HG02973 (cell line): ENCODE results near the gene NOTCH2.

Experiments
- ATAC-seq: cut with Tn5 transposase; IDR thresholded peaks from one replicate; pipeline ENCODE4 v1.9.1; 2021; ENCODE audit warnings: moderate library complexity; ENCODE audit not compliant: unreplicated experiment

NOTCH2 gene

GRCh38 chr1:119911775-119912174, 157.7 kb downstream of the NOTCH2 start:
- no peak for ATAC-seq

DNA sequence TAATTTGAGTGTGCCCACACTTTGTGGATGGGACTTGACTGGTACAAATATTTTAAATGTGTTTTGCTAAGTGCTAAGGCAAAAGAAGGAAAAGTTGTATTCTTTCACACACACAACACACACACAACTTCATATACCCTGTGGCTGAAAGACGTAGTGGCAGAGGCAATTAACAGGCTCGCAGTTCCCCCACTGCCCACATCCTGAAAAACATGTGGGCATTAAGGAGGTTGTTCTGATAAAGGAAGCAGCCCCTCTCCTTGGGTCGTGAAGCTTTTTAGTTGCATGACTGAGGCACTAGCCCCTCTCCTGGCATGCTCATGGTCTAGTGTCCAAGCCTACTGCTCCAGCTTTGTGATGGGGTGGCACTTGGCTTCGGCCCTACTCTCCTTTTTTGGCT, 158.8 kb downstream of the NOTCH2 start:
- no peak for ATAC-seq

DNA sequence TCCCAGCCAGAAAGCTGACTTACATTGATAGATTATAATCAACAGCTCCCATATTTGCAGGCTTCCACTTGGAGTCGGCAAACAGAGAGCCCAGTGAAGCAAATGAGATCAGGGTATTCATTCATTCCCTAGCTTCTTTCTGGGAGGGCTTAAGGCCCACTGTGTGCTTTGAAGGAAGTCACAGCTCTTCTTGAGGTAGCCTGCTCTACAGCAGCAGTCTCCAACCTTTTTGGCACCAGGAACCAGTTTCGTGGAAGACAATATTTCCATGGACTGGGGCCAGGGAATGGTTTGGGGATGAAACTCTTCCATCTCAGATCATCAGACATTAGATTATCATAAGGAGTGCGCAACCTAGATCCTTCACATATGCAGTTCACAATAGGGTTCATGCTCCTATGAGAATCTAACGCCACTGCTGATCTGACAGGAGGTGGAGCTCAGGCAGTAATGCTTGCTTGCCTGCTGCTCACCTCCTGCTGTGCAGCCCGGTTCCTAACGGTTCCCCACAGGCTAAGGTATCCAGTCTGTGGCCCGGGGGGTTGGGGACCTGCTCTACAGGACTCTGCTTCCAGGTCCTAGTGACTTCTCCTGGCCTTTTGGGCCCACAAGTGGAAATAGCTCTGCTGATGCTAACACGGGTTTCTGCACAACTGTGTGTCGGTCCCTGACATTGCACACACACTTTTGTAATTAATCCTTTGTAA, 159.4 kb downstream of the NOTCH2 start:
- no peak for ATAC-seq

- no peak for ATAC-seq
Observed at GRCh38 chr1:119908661-119909060, 160.8 kb downstream of the NOTCH2 start.

DNA sequence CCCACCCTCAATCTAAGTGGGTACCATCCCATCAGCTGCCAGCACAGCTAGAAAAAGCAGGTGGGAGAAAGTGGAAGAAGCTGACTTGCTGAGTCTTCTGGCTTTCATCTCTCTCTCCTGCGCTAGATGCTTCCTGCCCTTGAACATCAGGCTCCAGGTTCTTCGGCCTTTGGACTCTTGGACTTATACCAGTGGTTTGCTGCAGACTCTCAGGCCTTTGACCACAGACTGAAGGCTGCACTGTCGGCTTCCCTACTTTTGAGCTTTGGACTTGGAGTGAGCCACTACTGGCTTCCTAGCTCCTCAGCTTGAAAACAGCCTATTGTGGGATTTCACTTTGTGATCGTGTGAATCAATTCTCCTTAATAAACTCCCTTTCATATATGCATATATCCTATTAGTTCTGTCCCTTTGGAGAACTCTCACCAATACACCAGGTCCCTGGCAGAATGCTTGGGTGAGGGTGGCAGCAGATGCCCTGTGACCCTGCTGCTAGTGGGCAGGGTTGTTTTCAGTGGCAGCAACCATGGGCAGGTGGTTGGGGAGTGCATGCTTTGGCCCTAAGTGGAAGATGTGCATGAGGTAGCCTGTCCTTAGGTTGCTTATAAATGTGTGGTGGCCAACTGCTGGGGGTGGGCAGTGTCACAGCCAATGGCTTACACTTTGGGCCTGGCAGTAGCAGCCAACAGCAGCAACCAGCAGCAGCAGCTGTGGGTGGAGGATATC, 162.4 kb downstream of the NOTCH2 start:
- no peak for ATAC-seq

- ATAC-seq: no peak
Observed at GRCh38 chr1:119903443-119903835, 166.0 kb downstream of the NOTCH2 start.

DNA sequence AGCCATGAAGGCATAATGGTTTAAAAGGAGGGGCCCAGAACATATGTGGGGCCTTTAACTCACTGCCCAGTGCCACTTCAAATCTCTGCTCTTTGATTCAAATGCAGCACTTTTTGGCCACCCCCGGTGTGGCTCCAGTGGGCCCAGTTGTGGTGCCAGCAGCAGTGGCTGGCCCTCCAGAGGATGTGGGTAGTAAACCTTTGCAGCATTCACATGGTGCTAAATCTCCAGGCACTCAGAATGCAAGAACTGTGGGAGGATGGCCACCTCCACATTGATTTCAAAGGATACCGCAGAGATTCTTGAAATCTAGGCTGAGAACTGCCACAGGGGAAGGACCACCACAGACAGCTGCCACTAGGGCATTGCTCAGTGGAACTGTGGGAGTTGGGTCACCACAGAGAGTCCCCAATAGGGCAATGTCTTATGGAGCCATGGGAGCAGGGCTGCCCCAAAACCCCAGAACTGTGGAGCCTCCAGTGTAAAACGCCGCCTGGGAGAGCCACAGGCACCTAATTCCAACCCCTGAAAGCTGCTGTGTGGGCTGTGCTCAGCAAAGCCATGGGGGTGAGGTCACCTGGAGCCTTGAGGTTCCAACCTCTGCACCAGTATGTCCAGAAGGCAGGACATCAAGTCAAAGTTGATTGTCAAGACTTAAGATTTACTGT, 166.6 kb downstream of the NOTCH2 start:
- ATAC-seq: no peak

GRCh38 chr1:119898981-119899720, 170.3 kb downstream of the NOTCH2 start:
- no peak for ATAC-seq

- ATAC-seq: no peak
Observed at GRCh38 chr1:119898530-119898929, 170.9 kb downstream of the NOTCH2 start.

DNA sequence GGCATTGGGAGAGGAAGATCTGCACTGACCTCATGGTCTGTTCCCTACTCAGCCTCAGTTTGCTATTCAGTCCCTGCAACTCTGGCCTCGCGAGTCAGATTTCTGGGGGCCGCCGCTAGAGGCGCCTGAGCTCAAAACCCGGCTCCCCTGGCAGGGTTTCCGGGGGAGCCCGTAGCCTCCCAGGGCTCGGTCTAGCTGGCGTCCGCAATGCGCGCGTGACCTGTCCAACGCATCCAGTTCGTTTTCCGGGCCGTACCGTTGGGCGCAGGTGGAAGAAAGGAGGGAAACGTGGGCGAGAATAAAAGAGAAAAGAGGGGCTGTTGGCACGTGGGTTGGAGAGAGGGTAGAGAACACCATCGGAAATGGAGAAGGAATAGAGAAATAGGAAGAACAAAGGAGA, 173.2 kb downstream of the NOTCH2 start, which contains the start of gene ADAM30:
Gene ADAM30, minus strand, starts transcription at position 213 of the 400 bp plus-strand sequence. Its CDS starts 179 bp downstream, at position 34.
- ATAC-seq: no peak

- no peak for ATAC-seq
Observed at GRCh38 chr1:119895102-119895501, 174.4 kb downstream of the NOTCH2 start.

DNA sequence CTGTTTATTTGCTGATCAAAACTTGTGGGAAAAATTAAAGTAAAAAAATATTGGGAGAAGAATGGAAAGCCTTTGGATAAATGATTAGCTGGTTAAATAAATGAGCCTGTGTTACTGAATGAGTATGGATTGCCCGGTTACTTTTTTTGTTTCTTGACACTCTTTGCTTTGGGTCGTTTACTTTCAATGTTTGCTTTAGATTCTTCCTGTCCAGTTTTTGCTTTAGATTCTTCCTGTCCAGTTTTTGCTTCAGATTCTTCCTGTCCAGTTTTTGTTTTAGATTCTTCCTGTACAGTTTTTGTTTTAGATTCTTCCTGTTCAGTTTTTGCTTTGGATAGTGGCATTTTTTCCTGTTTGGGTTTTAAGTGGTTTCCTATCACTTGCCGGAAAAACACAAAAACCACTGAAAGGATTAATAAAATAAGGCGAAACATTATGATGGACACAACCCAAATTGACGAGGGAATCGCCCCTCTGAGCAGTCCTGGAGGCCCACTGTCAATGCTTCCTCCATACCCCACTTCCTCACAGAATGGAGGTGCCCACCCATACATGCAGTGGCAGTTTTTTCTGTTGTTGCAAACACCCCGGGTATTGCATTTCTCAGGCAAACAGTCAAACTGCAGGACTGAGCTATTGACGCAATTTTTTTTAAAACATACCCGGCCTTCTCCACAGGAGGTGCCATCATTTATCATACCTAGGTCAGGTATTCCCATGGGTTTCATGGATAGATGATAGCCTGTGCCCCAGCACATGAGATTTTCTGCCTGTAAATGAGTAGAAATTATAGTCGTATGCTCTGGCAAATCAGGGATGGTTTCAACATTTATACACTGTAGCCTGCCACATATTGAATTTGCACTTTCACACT, 175.4 kb downstream of the NOTCH2 start:
- ATAC-seq: no peak

DNA sequence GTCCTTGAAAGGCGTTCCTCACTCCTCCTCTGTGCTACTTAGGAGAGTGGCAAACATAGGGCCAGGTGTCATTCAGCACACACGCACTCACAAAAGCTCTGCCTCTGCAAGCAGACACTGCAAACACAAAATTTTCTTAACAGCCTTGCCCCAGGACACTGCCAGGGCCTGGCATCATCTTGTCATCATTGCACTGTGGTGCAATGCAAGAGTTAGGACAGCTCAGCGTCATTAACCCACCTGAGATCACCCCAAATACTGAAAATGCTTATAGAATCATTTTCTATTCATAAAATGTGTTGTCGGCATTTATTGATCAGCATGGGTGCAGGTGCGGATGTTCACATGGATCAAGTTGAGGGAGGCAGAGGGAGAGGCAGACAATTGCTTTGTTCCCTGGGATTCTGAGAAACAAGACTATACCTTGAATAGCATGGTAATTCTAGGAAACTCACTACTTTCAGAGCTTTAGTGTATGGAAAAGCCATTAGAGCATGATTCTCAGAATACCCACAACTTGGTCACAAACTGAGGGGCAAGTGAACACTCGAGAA, 176.1 kb downstream of the NOTCH2 start:
- no peak for ATAC-seq

- no peak for ATAC-seq
Observed at GRCh38 chr1:119891386-119891785, 178.1 kb downstream of the NOTCH2 start.

DNA sequence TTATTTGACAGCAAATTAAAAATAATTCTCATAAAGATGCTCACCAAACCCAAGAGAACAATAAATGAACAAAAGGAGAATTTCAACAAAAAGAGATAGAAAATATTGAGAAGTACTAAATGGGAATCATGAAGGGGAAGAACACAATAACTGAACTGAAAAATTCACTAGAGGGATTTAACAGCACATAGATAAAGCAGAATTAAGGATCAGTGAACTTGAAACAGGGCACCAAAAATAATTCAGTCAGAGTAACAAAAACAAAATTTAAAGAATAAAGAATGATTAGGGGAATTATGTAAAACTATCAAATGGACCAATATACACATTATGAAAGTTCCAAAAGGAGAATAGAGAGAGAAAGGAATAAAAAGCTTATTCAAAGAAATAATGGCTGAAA, 181.0 kb downstream of the NOTCH2 start:
- no peak for ATAC-seq

- ATAC-seq: no peak
Observed at GRCh38 chr1:119887427-119887826, 182.0 kb downstream of the NOTCH2 start.

GRCh38 chr1:119885903-119886783, 183.3 kb downstream of the NOTCH2 start:
- ATAC-seq: no peak

DNA sequence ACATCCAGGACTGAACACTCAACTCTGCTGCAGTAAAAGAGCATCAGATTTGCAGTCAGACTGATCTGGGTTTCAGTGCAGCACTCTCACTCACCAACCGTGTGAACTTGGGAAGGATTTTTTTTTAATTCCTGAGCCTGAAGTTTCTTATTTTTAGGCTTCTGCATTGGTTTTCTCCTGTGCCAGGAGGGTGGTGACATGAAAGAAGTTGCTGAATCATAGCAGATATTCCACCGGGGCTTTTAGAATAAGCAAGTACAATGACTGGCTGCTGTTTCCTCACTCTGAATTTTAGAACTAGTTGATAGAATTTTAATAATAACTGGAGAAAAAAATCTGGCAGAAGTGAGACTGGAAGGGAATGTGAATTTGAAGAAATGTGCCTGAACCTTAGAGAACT, 184.8 kb downstream of the NOTCH2 start:
- no peak for ATAC-seq

DNA sequence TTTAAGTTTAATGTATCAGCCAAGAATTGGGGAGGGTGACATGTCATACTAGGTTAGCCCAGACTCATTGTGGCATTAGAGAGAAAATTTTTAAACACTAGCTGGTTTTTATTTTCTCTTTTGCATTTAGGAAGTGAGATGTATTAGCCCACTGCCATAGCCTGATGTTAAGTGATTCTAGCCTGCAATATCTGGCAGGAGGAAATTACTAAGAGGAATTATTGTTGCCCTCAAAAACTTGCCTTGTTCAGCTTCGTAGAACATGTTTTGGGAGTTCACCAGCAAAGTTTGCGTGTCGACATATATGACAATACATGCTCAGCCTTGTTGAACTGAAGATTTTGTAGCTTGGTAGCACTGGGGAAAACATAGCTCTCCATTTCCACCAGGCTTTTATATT, 185.6 kb downstream of the NOTCH2 start:
- ATAC-seq: no peak
